Measurements from ENCODE around the gene TRPM2.
"Not testable (repeated sequence)": the region's sequence is repeated elsewhere in the genome, so short reads cannot be mapped to it uniquely, and the experiment has no call there.

TRPM2 gene

GRCh38 chr21:44356160-44356559, 2.7 kb downstream of the TRPM2 start:
- DNase-seq = no peak

GRCh38 chr21:44356636-44357035, 3.2 kb downstream of the TRPM2 start:
- no peak for DNase-seq

GRCh38 chr21:44357064-44357837, 3.8 kb downstream of the TRPM2 start:
- DNase-seq = peak; percentile 53

- DNase-seq = no peak
These were observed 6.0 kb downstream of the TRPM2 start for GRCh38 chr21:44359396-44359795.

GRCh38 chr21:44360159-44360558, 6.7 kb downstream of the TRPM2 start:
- peak; percentile 24 for DNase-seq

- not testable (repeated sequence) for DNase-seq
These were observed 8.5 kb downstream of the TRPM2 start for GRCh38 chr21:44361903-44362302.

GRCh38 chr21:44363278-44363677, 9.9 kb downstream of the TRPM2 start:
- DNase-seq = no peak

GRCh38 chr21:44364151-44365053, 11.0 kb downstream of the TRPM2 start:
- DNase-seq = peak; percentile 11

- DNase-seq = peak; percentile 16
These were observed 12.0 kb downstream of the TRPM2 start for GRCh38 chr21:44365251-44365966.

- peak; percentile 11 for DNase-seq
These were observed 12.7 kb downstream of the TRPM2 start for GRCh38 chr21:44365967-44366585.

- DNase-seq = peak; percentile 12
These were observed 13.3 kb downstream of the TRPM2 start for GRCh38 chr21:44366586-44367211.

GRCh38 chr21:44368711-44369446, 15.5 kb downstream of the TRPM2 start:
- DNase-seq = peak; percentile 11

GRCh38 chr21:44370027-44370735, 16.8 kb downstream of the TRPM2 start:
- DNase-seq = peak; percentile 22

GRCh38 chr21:44370786-44371410, 17.5 kb downstream of the TRPM2 start:
- peak; percentile 7 for DNase-seq

GRCh38 chr21:44371596-44371995, 18.2 kb downstream of the TRPM2 start:
- DNase-seq = no peak

- no peak for DNase-seq
These were observed 19.2 kb downstream of the TRPM2 start for GRCh38 chr21:44372616-44373015.

- peak; percentile 8 for DNase-seq
These were observed 21.3 kb downstream of the TRPM2 start for GRCh38 chr21:44374601-44375280.

- DNase-seq = peak; percentile 61
These were observed 21.8 kb downstream of the TRPM2 start for GRCh38 chr21:44375281-44375651.

GRCh38 chr21:44375761-44376241, 22.4 kb downstream of the TRPM2 start:
- peak; percentile 10 for DNase-seq

- DNase-seq = no peak
These were observed 23.2 kb downstream of the TRPM2 start for GRCh38 chr21:44376606-44377005.
